ENCODE measurements around the gene MTMR1. TPM values are rescaled to one million over a fixed set of nuclear protein-coding genes. Genes with fewer than 3 reads are reported as not detected.

Gene MTMR1
- total and polyA plus RNA-seq, 2 donors (not counting 3 experiments of a cell fraction or from before 2014, with no cell fraction given): 17.1 to 20.3 TPM

DNA sequence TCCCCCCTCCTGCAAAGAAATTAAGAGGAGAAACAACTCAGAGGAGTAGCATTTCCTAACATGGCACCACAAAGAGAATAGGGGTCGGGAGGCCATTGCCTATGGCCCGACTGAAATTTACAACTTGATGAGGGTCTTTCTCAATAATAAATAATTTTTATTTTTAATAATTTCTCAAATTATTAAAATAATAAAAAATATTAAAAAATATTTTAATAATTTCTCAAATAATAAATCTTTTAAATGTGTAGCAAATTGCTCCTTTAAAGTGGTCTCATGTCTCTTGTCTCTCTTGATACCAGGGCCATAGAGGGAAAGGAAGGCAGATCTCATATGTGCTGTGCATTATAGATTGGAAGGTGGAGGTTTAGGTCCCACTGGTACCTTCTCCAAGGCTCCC, 49.2 kb upstream of the MTMR1 start:
- TF ChIP-seq EZH2 (IDR thresholded peaks at IDR 0.05; ENCODE audit: borderline replicate concordance, low read depth, low read length, severe bottlenecking): no peak
- TF ChIP-seq GATA2 (IDR thresholded peaks at IDR 0.05; ENCODE audit: insufficient read depth, insufficient read length, low read depth, low read length): no peak
- no peak for TF ChIP-seq POLR2A (IDR thresholded peaks at IDR 0.05; ENCODE audit: low read depth, low read length)
- TF ChIP-seq MYC (IDR thresholded peaks at IDR 0.05; ENCODE audit: low read depth, low read length): no peak
- TF ChIP-seq FOS (IDR thresholded peaks at IDR 0.05; ENCODE audit: borderline replicate concordance, insufficient read depth, low read length): no peak
- TF ChIP-seq, protein P1, sequence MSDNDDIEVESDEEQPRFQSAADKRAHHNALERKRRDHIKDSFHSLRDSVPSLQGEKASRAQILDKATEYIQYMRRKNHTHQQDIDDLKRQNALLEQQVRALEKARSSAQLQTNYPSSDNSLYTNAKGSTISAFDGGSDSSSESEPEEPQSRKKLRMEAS (IDR thresholded peaks at IDR 0.05; ENCODE audit: insufficient read depth, insufficient read length): no peak
- no peak for TF ChIP-seq JUN (IDR thresholded peaks at IDR 0.05; ENCODE audit: borderline replicate concordance, insufficient read depth, insufficient read length, low read depth)
- Histone ChIP-seq H3K9me1 (replicated peaks; ENCODE audit: control insufficient read depth, extremely low read depth, insufficient read depth, low read length) (no peaks in the 10 kb centered on the region), H4K20me1 (replicated peaks; ENCODE audit: control insufficient read depth, extremely low read depth, insufficient read depth, low read length) (no peaks in the 10 kb centered on the region), H3K4me1 (ENCODE audit: control insufficient read depth, extremely low read depth, insufficient read depth, low read length) (peaks cover 24% of the 10 kb centered on the region), H3K4me2 (ENCODE audit: insufficient read depth, low read length) (no peak overlapping the region), H3K27me3 (ENCODE audit: control insufficient read depth in 2 of 2, insufficient read depth in 2 of 2, low read length in 2 of 2) (no peaks in the 10 kb centered on the region), H3K9ac (replicated peaks; ENCODE audit: extremely low read depth, insufficient read depth, low read length) (no peak overlapping the region), H3K9me3 (replicated peaks; ENCODE audit: control insufficient read depth, insufficient read depth, low read length) (no peaks in the 10 kb centered on the region), H3K27ac (ENCODE audit: insufficient read depth, low read depth, low read length) (no peak overlapping the region), H2AFZ (ENCODE audit: low read depth, low read length) (no peak overlapping the region), H3K4me3 (replicated peaks in 1 of 3; ENCODE audit: insufficient read depth in 1 of 3, low read depth in 1 of 3, low read length in 3 of 3) (no peak overlapping the region), H3K79me2 (ENCODE audit: control insufficient read depth, insufficient read depth, low read length) (no peaks in the 10 kb centered on the region), H3K36me3 (ENCODE audit: control insufficient read depth in 2 of 2, extremely low read depth in 1 of 2, insufficient read depth in 2 of 2, low read length in 2 of 2) (no peaks in the 10 kb centered on the region)
- ChIA-PET CTCF (no interaction called here), POLR2A (no interaction called here)
- dilution Hi-C loops (cut with MboI; ENCODE audit: extremely low pct_ligation_motif_present, low sequenced_read_pairs): no loop called here
- no TSS peak for BruUV-seq (replicated peaks)
- FAIRE-seq (no peak), DNase-seq (ENCODE audit: low read depth, low spot score) (no peak)
- intact Hi-C loops (cut with micrococcal nuclease): loop anchor here (2.0 kb wide), 1 partner anchor 45 kb away; no protein-coding TSS in a partner anchor

DNA sequence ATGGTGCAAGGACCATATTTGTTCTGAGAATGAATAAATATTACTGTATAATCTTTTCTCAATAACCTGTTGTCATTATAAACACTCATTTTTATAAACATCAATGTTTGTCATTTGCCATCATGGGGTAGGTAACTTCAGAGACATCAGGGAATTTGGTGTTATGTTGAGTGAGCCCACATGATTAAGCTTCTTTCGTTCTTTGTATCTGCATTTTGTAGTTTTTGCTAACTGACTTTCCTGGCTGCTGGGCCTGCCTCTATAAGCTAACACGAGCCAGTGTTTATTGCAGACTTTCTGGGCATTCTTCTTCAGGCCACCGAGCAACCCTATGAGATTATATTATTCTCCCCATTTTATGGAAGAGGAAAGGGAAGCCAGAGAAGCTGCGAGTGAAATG, 48.8 kb upstream of the MTMR1 start:
- H3K4me2 ChIP-seq (ENCODE audit: insufficient read depth, low read length): no peak overlapping the region
- FAIRE-seq (no peak), DNase-seq (ENCODE audit: low read depth, low spot score) (no peak)
- no peak overlapping the region for H3K4me3 ChIP-seq (replicated peaks in 1 of 3; ENCODE audit: insufficient read depth in 1 of 3, low read depth in 1 of 3, low read length in 3 of 3)
- H3K36me3 ChIP-seq (ENCODE audit: control insufficient read depth in 2 of 2, extremely low read depth in 1 of 2, insufficient read depth in 2 of 2, low read length in 2 of 2): no peaks in the 10 kb centered on the region
- no peak overlapping the region for H3K27ac ChIP-seq (ENCODE audit: insufficient read depth, low read depth, low read length)
- peaks cover 29% of the 10 kb centered on the region for H3K4me1 ChIP-seq (ENCODE audit: control insufficient read depth, extremely low read depth, insufficient read depth, low read length)
- no peak overlapping the region for H3K9ac ChIP-seq (replicated peaks; ENCODE audit: extremely low read depth, insufficient read depth, low read length)
- ChIA-PET POLR2A (no interaction called here), CTCF (no interaction called here)
- no peak overlapping the region for H2AFZ ChIP-seq (ENCODE audit: low read depth, low read length)
- TF ChIP-seq JUN (IDR thresholded peaks at IDR 0.05; ENCODE audit: borderline replicate concordance, insufficient read depth, insufficient read length, low read depth): no peak
- TF ChIP-seq POLR2A (IDR thresholded peaks at IDR 0.05; ENCODE audit: low read depth, low read length): no peak
- TF ChIP-seq FOS (IDR thresholded peaks at IDR 0.05; ENCODE audit: borderline replicate concordance, insufficient read depth, low read length): no peak
- TF ChIP-seq, protein P1 (IDR thresholded peaks at IDR 0.05; ENCODE audit: insufficient read depth, insufficient read length): no peak
- TF ChIP-seq GATA2 (IDR thresholded peaks at IDR 0.05; ENCODE audit: insufficient read depth, insufficient read length, low read depth, low read length): no peak
- TF ChIP-seq POLR2AphosphoS5 (IDR thresholded peaks at IDR 0.05; ENCODE audit: insufficient read depth, low read depth, low read length): no peak
- TF ChIP-seq MYC (IDR thresholded peaks at IDR 0.05; ENCODE audit: low read depth, low read length): no peak
- TF ChIP-seq EZH2 (IDR thresholded peaks at IDR 0.05; ENCODE audit: borderline replicate concordance, low read depth, low read length, severe bottlenecking): no peak
- TF ChIP-seq, protein P2, sequence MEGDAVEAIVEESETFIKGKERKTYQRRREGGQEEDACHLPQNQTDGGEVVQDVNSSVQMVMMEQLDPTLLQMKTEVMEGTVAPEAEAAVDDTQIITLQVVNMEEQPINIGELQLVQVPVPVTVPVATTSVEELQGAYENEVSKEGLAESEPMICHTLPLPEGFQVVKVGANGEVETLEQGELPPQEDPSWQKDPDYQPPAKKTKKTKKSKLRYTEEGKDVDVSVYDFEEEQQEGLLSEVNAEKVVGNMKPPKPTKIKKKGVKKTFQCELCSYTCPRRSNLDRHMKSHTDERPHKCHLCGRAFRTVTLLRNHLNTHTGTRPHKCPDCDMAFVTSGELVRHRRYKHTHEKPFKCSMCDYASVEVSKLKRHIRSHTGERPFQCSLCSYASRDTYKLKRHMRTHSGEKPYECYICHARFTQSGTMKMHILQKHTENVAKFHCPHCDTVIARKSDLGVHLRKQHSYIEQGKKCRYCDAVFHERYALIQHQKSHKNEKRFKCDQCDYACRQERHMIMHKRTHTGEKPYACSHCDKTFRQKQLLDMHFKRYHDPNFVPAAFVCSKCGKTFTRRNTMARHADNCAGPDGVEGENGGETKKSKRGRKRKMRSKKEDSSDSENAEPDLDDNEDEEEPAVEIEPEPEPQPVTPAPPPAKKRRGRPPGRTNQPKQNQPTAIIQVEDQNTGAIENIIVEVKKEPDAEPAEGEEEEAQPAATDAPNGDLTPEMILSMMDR (IDR thresholded peaks at IDR 0.05; ENCODE audit: extremely low read depth in 1 of 2, insufficient read depth in 1 of 2, low read depth in 1 of 2, low read length in 2 of 2): no peak
- dilution Hi-C loops (cut with MboI; ENCODE audit: extremely low pct_ligation_motif_present, low sequenced_read_pairs) (no loop called here), intact Hi-C loops (cut with micrococcal nuclease) (no loop called here)
- H3K9me1 ChIP-seq (replicated peaks; ENCODE audit: control insufficient read depth, extremely low read depth, insufficient read depth, low read length): no peaks in the 10 kb centered on the region
- no peaks in the 10 kb centered on the region for H3K9me3 ChIP-seq (replicated peaks; ENCODE audit: control insufficient read depth, insufficient read depth, low read length)
- H4K20me1 ChIP-seq (replicated peaks; ENCODE audit: control insufficient read depth, extremely low read depth, insufficient read depth, low read length): no peaks in the 10 kb centered on the region
- BruUV-seq (replicated peaks): no TSS peak
- no peaks in the 10 kb centered on the region for H3K79me2 ChIP-seq (ENCODE audit: control insufficient read depth, insufficient read depth, low read length)
- no peaks in the 10 kb centered on the region for H3K27me3 ChIP-seq (ENCODE audit: control insufficient read depth in 2 of 2, insufficient read depth in 2 of 2, low read length in 2 of 2)

Data from endothelial cell of umbilical vein (primary cell).